ENCODE data around the gene LRRK1. TPM values are rescaled to one million over a fixed set of nuclear protein-coding genes. Genes with fewer than 3 reads are reported as not detected.
A peak's percentile ranks its signal among the peaks of the same experiment; 100 is the strongest.

Gene LRRK1
- 14.0 TPM for total RNA-seq (ENCODE audit: insufficient read depth, low replicate concordance)

- DNase-seq (ENCODE audit: low spot score) = peak; percentile 29
Observed at GRCh38 chr15:100918690-100919480, at the start of gene LRRK1. Gene LRRK1, plus strand, starts transcription at chr15:100919357. Its CDS starts 5,276 bp downstream, at chr15:100924633.

GRCh38 chr15:100873029-100873677 lies 46.0 kb upstream of the LRRK1 start:
- DNase-seq (ENCODE audit: low spot score) = peak; percentile 85

GRCh38 chr15:100875495-100875894 lies 43.7 kb upstream of the LRRK1 start:
- no peak for DNase-seq (ENCODE audit: low spot score)

- DNase-seq (ENCODE audit: low spot score) = no peak
Observed at GRCh38 chr15:100875976-100876375, 43.2 kb upstream of the LRRK1 start.

GRCh38 chr15:100877551-100877950 lies 41.6 kb upstream of the LRRK1 start:
- DNase-seq (ENCODE audit: low spot score) = no peak

- DNase-seq (ENCODE audit: low spot score) = no peak
Observed at GRCh38 chr15:100878130-100878529, 41.0 kb upstream of the LRRK1 start.

- DNase-seq (ENCODE audit: low spot score) = no peak
Observed at GRCh38 chr15:100878648-100879047, 40.5 kb upstream of the LRRK1 start.

- DNase-seq (ENCODE audit: low spot score) = no peak
Observed at GRCh38 chr15:100879061-100879463, 40.1 kb upstream of the LRRK1 start.

- no peak for DNase-seq (ENCODE audit: low spot score)
Observed at GRCh38 chr15:100879464-100880138, 39.6 kb upstream of the LRRK1 start, which contains the start of gene ALDH1A3. Gene ALDH1A3, plus strand, starts transcription at chr15:100879831. Its CDS starts 77 bp downstream, at chr15:100879908.

- no peak for DNase-seq (ENCODE audit: low spot score)
Observed at GRCh38 chr15:100880139-100880896, 38.8 kb upstream of the LRRK1 start.

- DNase-seq (ENCODE audit: low spot score) = no peak
Observed at GRCh38 chr15:100880897-100881242, 38.3 kb upstream of the LRRK1 start.

GRCh38 chr15:100881573-100882336 lies 37.4 kb upstream of the LRRK1 start:
- no peak for DNase-seq (ENCODE audit: low spot score)

- no peak for DNase-seq (ENCODE audit: low spot score)
Observed at GRCh38 chr15:100885116-100885515, 34.0 kb upstream of the LRRK1 start.

- DNase-seq (ENCODE audit: low spot score) = no peak
Observed at GRCh38 chr15:100885811-100886210, 33.3 kb upstream of the LRRK1 start.

- no peak for DNase-seq (ENCODE audit: low spot score)
Observed at GRCh38 chr15:100887211-100887913, 31.8 kb upstream of the LRRK1 start.

GRCh38 chr15:100889385-100890050 lies 29.6 kb upstream of the LRRK1 start:
- peak; percentile 92 for DNase-seq (ENCODE audit: low spot score)

GRCh38 chr15:100890051-100890720 lies 29.0 kb upstream of the LRRK1 start:
- DNase-seq (ENCODE audit: low spot score) = no peak

GRCh38 chr15:100890850-100891249 lies 28.3 kb upstream of the LRRK1 start:
- DNase-seq (ENCODE audit: low spot score) = no peak

Measured in umbilical cord (tissue), 2 donors.